NCI-H2029 treated with DMSO at 0.1 percent for 48 hours (cell line): ENCODE results near the gene CYP4F12.

Experiments
- DNase-seq: peaks from one replicate; lab custom pipeline; 2025; lab: John Stamatoyannopoulos, UW

CYP4F12 gene

DNA sequence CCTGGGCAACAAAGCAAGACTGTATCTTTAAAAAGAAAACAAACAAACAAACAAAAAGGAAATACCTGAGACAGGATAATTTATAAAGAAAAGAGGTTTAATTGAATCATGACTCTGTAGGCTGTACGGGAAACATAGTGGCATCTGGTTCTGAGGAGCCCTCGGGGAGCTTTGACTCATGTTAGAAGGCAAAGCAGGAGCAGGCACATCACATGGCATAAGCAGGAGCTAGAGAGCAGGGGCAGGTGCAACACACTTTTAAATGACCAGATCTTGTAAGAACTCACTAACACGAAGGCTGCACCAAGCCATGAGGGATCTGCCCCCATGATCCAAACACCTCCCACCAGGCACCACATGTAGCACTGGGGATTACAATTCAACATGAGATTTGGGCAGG is 41.8 kb downstream of the CYP4F12 start:
- no peak for DNase-seq

DNA sequence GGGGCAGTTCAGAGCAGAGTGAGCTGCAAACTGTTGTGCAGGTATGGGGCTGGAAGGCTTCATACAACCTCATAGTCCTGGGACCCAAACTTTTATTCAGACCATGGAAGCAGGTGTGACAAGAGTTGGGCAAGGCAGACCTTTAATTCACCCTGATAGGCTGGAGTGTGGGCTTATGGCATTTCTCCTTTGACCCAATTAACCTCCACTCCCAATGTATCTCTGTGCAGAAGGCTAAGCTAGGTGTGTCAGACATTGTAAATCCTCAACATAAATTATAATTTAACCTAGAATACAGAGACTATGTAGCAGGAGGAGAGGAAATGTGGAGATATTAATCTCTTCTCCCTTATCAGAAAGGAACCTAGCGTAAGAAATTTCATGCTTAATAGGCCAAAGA is 42.8 kb downstream of the CYP4F12 start:
- no peak for DNase-seq

DNA sequence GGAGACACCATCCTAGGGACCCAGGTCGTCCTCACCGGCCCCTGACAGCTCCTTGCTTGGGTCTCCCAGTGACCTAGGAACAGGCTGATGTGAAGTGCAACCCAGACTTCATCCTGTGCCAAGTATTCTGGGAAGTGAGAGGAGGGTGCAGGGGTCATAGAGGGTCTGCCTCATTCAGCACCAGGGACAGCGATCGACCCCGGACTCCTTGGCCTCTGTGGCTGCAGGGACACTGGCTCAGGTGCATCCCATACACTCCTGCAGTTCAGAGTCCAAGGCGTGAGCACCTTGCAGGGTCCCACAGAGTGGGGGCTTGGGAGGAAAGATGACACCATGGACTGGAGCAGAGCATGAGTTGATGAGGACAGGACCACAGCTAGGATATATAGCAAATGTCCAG is 44.9 kb downstream of the CYP4F12 start:
- DNase-seq = no peak

DNA sequence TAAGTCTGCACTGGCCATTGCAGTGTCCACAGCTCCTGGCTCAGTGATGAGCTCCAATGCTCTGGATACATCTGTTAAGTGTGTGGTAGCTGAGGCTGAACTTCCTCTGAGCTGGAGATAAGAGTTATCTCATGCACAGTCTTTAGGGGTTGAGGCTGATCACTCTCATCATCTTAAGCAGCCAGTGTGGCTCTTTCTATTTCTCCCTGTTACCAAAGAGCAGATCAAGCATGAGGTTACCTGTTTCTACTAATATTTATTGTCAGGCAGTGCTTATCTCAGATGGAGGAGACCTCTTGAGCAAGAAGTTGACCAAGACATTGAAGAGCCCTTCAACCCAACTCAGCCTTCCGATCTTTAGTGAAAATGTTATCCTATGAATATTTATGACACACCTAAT is 48.4 kb downstream of the CYP4F12 start:
- no peak for DNase-seq

DNA sequence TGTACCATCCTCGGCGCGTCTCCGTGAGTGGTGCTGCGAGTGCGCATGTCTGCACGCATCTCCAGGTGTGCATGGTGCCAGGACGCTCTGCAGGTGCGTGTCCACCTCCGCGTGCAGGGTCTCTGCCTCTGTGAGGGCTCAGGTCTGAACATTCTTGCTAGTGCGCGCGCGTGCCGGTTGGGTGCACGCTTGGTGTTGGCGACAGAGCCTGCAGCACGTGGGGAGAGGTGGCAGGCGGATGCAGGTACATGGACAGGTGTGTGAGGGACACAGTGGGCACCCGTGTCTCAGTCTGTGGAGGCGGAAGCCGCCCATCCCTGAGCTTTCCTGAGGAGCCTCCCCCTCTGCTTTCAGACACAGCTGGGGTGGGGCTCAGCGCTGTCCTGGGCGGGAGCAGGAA is 50.1 kb downstream of the CYP4F12 start:
- DNase-seq = no peak

DNA sequence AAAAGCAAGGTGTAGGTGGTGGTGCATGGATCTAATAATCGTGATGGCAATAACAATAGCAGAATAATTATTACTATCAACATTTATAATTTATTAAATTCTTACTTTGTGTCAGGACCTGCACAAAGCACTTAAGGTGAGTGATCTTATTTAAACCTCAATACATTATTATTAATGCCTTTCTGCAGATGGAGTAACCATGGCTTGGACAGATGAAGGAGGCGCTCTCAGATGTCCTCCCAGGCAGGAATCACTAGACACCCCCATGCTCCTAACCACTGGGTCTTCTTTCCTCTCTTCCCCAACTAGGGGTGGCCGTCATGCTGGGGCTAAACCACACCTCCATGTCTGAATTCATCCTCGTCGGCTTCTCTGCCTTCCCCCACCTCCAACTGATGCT is 54.8 kb downstream of the CYP4F12 start, which contains the start of gene OR10H2:
TSS of gene OR10H2 (plus strand) at position 301 of the 400 bp plus-strand sequence. CDS start at position 321, 20 bp downstream.
- no peak for DNase-seq

DNA sequence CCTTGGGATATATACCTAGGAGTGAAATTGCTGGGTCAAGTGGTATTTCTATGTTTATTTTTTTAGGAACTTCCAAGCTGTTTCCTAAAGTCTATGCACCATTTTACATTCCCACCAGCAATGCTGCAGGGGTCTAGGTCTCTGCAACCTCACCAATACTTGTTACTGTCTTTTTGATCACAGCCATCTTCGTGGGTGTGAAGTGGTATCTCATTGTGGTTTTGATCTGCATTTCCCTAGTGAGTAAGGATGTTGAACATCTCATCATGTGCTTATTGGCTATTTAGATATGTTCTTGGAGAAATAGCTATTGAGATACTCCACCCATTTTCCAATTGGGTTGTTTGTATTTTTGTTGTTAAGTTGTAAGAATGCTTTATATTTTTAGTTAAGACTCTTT is 57.7 kb downstream of the CYP4F12 start:
- no peak for DNase-seq

DNA sequence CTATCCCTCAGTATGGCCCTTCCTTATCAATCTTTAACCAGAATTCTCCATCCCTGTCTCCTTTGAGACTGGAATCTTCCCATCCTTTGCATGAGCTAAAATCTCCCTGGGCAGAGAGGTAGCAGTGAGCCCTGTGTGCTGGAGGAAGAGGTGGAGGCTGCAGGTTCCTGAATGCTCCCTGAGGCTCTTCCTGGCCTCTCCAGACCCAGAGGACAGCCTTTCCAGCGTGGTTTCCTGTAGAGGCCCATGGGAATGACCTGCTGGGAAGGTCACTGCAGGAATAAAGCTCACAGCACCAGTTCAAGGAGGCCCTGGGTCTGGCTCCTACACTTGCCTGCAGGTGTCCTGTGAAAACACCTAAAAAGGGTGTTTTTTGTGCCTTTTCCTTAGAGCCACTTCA is 59.5 kb downstream of the CYP4F12 start:
- DNase-seq = no peak

DNA sequence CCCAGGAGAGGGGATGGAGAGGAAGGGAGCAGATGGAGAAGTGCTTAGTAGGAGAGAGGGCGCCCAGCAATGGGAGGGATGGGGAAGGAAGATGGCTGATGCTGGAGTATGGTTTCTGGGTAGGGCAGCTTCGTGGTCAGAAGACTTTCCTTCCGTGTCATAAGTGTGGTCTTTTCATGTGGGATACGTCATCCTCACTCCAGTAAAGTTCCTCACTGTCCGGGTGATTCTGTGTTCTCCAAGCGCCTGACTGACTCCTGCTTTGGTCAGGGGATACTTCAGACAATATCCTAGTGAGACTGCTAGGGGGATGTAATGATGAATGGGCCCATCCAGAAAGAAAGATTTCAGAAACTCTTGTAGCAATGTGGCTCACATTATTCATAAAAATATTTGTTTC is 61.0 kb downstream of the CYP4F12 start:
- DNase-seq = no peak

DNA sequence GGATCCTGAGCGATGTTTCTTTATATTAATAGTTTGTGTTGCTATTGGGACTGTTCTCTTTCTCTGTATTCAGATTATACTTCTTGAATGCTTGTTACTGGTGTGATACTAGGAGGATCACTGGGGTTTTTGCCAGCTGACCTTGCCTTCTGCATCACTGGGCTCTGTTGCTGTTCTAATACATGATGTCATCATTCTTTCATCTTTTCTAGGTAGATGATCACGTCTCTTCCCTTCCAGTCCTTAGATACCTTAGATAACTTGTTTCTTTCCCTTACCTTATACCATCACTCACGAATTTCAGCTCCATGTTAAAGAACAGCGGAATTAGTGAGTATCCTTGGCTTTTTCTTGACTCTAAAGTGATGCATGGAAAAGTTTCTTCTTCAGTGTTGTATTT is 64.8 kb downstream of the CYP4F12 start, which contains the start of gene OR10H3:
TSS of gene OR10H3 (plus strand) at position 264 of the 400 bp plus-strand sequence. CDS start 3,408 bp downstream, outside the sequence.
- no peak for DNase-seq

DNA sequence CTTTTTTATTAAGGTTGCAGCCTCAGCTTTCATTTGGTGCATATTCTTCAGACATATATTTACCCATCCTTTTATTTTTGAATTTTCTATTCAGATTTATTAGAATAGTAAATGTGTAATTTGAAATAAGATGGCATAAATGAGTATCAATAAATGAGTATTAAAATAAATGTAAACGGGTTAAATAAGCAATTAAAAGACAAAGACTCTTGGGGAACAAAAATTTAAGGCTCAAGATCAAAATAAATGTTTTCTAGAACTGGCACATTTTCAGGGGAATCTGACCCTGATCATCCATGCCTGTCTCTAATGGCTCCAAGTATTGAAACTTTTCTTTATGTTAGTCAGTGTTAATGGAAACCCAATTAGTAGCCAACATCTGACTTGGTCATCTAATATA is 67.9 kb downstream of the CYP4F12 start:
- DNase-seq = no peak
